ENCODE results near the gene ZNF526.

DNA sequence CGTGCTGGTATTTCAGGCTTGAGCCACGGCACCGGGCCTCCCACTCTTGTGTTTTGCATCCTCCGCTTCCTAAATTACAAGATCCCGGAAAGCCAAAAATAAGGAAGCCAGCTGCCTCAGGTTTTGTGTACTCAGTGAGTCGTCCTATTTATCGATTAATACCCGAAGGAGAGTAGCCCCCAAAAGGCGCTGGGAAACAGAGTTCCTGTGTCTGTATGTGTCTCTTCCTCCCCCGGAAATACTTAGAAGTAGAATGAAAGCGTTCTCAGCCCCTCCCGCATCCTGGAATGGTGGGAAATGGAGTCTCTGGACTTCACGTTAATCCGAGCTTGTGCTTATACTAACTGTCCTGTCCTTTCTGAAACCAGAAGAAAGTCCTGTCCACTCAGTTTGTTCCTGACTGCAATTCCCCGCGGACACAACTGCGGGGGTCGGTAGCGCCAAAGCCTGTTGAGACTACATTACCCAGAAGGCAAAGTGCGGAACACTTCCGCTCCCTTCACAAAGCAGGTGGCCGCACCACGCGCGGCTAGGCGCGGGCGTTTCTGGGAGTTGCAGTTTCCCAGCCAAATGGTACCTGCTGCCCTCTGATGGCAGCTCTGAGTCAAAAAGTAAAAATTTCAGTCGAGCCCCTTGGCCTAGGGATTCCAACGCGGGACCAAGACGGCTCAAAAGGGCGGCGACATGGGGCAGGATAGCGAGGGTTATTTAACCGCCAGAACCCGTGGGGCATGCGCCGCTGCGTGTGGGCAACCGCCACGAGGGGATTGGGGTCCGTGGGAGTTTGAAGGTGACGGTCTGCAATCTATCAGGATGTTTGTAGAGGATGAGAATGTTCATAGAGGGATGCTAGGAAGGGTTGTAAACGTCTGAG is 24.5 kb downstream of the ZNF526 start:
- TF ChIP-seq CTCF (IDR thresholded peaks at IDR 0.05) (peak; percentile 70), EZH2 (IDR thresholded peaks at IDR 0.05; ENCODE audit: borderline replicate concordance, insufficient read depth, low read depth, low read length, poor library complexity, severe bottlenecking) (no peak)

Data from B cell (primary cell).